Stimulated activated naive CD8-positive, alpha-beta T cell treated with anti-CD3 and anti-CD28 coated beads, Interleukin-15, Interleukin-2, amounts not matched to agents 100 U/mL and 50 U/mL, for 24 hours (primary cell): ENCODE results near the gene OPCML.

ENCODE experiments used
- ATAC-seq: fragments of 150-1000 bp; cut with Tn5 transposase; one replicate; pipeline ENCODE4 v1.10.0; 2021
- DNase-seq: peaks from one replicate; pipeline ENCODE4 v3.0.0; 2021

Gene OPCML

GRCh38 chr11:132655187-132655855 lies 877.0 kb downstream of the OPCML start:
- no peak for DNase-seq
- no peak for ATAC-seq

DNA sequence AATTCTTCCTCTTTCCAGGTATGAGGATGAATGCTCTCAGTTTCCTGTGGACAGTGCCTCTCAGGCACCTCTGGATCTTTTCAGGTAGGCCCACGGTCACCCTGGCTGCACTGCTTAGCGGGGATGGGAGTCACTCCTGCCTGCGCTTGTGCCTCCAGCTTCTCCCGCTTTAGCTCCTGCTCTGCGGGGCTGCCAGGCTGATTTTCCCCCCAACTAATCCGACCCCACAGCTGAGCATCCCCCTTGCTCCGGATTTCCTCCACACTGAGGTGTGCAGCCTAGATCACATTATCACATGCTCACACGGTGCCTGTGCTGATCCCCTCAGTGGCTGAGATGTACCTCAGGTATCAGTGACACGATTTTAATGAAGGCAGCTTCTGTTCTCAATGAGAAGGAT lies 879.1 kb downstream of the OPCML start:
- no peak for ATAC-seq
- no peak for DNase-seq

DNA sequence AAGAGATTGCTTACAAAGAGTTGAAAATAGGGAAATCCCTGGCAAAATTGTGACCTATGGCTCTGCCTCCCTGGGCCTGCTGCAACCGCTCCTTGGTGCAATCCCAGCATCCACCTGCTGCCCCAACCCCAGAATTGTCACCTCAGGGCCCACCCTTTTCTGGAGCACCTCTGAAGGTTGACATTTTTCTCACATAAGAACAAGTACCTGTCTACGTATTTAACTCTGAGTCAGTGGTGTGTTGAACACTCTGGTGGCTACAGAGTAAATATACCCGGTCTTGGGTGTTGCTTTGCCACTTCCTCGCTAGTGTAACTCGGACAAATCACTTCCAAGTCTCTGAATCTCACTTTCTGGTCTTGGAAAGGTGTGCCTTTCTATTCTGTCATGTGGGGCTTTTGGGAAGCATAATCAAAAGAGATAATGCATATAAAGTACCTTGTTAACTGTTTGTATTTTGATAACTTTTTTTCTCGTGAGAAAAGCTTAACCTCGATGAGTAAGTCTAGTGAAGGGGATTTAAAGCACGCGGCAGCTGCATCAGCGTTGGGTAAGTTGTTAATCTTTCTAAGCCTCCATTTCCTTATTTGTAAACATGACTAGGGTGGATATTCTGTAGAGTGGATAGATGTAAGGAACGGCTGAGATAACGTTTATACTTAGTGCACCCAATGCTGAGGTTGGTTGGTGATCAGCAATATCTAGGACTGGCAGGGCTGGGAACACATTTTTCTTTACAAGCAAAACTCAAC lies 881.2 kb downstream of the OPCML start:
- DNase-seq: no peak
- ATAC-seq: no peak

GRCh38 chr11:132649277-132649676 lies 883.0 kb downstream of the OPCML start:
- ATAC-seq: no peak
- DNase-seq: no peak

DNA sequence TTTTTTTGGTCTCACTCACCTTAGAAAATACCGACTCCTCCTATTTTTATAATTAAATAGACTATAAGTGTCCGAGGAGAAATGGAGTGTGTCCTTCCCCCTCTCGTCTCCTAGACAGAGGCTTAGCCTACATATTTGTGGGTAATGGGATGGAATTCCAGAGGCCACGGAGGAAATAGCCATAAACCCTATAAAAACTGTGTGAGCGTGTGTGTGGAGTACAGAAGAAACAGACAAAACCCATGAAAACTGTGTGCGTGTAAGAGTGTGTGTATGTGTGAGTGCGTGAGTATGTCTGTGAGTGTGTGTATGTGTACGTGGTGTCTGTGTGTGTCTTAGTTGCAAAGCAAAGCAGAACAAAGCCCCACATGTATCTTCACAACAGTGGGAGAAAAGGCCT lies 883.5 kb downstream of the OPCML start:
- ATAC-seq (no peak), DNase-seq (no peak)

- ATAC-seq (no peak), DNase-seq (no peak)
Observed at GRCh38 chr11:132646890-132647289, 885.4 kb downstream of the OPCML start.

- ATAC-seq (no peak), DNase-seq (no peak)
Observed at GRCh38 chr11:132644520-132645239, 887.6 kb downstream of the OPCML start.

DNA sequence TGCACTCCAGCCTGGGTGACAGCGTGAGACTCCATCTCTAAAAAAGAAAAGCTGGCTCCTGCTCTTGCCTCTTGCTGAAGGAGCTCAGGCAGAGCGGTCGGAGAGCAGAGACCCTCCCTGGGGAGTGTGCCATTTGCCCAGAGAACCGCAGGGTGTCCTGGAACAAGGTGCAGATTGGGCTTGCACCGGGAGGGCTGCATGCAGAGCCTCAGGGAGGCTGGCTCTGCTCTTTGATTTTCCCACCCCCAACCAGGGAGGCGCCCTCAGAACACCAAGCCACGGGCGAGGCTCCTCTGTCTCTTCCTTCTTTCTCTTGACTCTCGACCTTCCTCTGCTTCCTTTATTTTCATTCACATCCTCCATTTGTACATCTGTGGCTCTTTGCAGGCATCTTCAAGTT lies 889.1 kb downstream of the OPCML start:
- no peak for ATAC-seq

GRCh38 chr11:132640952-132641351 lies 891.3 kb downstream of the OPCML start:
- ATAC-seq (no peak), DNase-seq (no peak)

More for the DNA sequence above, 889.1 kb downstream of the OPCML start:
- DNase-seq: no peak

DNA sequence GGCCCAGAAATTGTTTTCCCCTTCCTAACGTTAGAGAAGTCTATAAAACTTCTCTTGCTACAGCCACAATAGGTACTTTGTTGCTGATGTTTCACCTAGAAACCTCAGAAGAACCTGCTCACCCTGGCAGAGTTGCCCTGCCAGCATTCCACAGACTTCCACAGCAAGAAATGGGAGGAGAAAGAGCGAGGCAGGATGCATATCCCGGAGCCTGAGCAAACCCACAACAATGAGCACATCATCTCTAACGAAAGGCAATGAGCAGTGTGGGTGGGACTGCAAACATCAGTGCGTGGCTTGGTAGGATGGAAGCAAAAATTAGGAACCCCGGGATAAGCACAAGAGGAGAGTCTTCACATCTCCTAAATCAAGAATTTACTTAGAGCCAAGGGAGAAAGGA lies 892.3 kb downstream of the OPCML start:
- ATAC-seq: no peak

DNA sequence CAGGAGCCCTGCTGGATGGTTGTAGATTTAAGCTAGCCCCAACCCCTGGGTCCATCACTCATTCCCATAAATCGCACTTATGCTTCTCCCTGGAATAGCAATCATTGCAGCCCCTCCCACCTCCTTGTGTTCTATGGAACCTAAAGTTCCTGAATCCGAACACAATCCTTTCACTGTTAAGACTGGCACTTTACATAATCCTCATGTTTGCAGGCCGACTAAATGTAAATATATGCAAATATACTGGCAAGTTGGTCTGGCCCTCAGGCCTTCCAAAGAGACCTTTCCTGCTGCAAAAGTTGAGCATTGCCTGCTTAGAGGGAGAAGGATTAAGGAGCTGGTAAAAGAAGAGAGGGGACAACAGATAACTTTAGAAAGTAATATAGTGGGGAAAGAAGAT lies 892.9 kb downstream of the OPCML start:
- ATAC-seq (no peak), DNase-seq (no peak)

More for the DNA sequence above, 892.3 kb downstream of the OPCML start:
- DNase-seq: no peak

- DNase-seq (no peak), ATAC-seq (no peak)
Observed at GRCh38 chr11:132638423-132638822, 893.9 kb downstream of the OPCML start.

DNA sequence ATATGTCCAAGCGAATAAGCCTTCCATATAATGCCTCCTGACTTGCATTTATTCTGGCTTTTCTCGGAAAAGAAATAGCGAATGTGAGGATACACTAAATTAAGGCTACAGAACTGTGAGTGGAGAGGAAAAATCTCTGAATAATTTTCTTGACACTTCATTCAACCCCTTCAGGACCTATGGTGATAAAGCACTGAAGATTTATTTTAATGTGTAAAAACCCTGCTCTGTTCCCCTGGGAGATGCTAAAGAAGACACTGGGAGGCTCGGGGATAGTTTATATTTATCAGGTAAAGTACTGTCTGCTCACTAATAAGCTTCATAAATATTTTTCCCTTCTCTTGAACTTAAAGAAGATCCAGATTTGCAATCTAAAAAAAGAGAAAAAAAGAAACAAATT lies 895.8 kb downstream of the OPCML start:
- ATAC-seq (no peak), DNase-seq (no peak)

DNA sequence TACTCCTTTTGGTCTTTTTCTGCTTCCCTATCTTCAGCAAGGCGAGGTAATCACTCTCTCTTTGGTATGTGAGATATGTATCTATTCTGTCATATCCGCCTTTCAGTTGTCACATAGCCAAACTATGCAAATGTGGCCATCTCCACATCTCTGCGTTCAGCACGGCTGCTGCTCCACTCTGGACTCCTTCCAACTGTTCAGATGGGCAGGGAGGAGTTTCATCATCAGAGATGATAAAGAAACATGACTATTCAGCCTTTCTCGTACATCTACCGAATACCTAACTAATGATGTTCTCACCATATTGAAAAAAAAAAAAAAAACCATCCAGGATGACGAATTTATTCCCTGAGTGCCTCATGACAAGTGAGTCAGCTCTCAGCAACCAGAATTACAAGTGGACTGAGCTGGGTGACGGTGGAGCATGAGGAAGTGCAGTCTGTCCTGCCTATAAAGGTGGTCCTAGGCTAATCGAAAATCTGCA lies 899.6 kb downstream of the OPCML start:
- ATAC-seq: no peak
- DNase-seq: no peak

DNA sequence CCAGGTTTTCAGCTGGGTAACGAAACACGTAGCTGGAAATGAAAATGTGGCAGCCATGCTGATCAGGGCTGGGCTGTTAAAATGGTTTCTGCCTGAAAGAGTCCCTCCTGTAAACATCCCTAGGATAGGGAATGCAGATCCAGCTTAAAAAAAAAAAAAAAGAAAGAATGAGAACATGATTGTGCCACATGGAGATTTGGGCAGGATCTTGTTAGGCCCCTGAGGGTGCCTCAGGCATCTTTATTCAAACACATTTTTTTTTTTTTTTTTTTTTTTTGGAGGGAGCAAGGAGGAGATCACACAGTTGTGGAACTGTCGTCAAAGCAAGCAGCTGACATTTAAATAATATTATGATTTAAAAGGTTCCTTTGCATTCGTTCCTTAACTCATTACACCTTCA lies 900.3 kb downstream of the OPCML start:
- no peak for ATAC-seq
- DNase-seq: no peak

- ATAC-seq (no peak), DNase-seq (no peak)
Observed at GRCh38 chr11:132627981-132628380, 904.3 kb downstream of the OPCML start.

GRCh38 chr11:132626446-132626845 lies 905.9 kb downstream of the OPCML start:
- ATAC-seq (no peak), DNase-seq (no peak)

DNA sequence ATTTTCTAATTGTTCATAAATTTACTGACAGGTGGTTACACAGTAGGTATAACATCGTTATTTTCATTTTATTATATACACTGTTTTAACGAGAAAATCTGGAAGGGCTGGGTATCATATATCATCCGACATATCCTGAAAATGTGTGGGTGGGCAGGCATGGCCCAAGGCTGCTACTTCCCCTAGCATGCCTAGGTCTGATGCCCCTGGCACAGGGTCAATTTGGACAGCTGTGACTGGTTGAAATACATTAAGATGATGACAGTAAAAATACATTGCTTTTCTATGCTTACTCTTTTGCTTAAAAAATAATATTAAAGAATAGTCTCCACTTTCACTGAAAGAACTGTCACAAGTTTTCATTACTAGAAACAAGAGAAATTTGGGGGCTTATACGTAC lies 908.8 kb downstream of the OPCML start:
- ATAC-seq (no peak), DNase-seq (no peak)

DNA sequence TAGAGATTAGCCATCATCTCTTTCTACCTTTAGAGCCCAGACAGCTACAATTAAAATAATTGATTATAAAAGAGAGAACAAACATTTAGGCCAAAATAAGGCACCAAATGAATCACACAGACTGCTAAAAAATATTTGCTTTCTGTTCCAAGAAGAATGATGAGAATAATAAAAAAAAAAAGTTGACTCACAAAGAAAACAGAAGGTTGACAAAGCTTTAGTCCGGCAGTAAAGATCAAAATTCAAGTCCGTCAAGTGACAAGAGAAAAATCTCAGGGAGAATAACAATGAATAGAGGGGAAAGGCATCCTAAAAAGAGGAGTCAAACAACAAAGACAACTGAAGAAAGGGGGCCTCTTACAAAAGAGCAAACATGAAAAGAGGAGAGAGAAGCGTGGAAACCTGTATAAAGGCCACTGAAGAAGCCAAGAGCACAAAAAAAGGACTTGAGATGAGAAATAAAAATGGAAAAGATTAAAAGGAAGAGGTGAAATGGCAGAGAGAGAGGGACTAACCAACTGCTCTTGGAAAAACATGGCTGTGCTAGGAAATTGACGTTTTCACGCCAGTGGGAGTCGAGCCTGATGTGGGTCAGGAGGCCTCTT lies 910.2 kb downstream of the OPCML start:
- no peak for ATAC-seq
- DNase-seq: no peak

- no peak for ATAC-seq
- DNase-seq: no peak
Observed at GRCh38 chr11:132620423-132620822, 911.9 kb downstream of the OPCML start.

DNA sequence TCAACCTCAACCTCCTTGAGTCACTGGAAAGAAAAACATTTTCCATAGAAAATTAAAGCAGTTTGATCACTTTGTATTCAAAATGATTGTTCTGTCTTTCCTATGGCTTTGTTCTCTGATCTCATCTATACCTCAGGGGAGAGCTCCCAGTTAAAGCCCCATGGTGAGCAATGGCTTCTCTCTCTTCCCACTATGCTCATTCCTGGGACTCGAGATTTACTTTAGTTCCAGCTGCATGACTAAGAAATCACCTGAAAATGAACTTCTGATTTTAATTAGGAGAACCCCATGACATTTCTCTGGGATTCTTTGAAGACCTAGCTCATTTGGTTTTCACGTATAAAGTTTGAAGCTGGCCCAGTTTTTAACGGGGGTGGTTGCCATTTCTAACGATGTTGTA lies 921.5 kb downstream of the OPCML start:
- ATAC-seq (no peak), DNase-seq (no peak)

DNA sequence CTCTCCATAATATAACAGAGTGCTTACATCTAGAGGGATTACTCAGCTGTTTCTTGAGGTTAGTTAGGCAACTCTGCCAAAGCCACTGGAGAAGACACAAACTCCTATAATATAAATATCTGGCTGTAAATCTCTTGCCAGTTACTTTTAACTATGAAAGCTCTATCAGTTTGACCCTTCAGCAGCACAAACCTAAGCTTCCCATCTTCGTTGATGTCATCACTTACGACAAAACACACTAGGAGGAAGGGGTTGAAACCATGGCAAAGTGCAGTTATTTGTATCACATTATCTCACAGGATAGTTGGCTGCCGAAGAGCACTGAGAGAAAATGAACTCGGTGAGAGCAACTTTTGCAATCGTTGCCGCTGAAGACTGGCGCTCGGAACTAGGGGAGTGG lies 922.1 kb downstream of the OPCML start:
- DNase-seq (no peak), ATAC-seq (no peak)

- ATAC-seq (no peak), DNase-seq (no peak)
Observed at GRCh38 chr11:132607575-132607974, 924.7 kb downstream of the OPCML start.
